Epithelial cell of prostate (primary cell): ENCODE data around the gene MTURN.

ENCODE experiments used
- DNase-seq: peaks from one replicate; pipeline ENCODE4 v3.0.0-alpha.2; 2011; ENCODE audit warnings: low read depth, low spot score
- H3K27ac ChIP-seq: fragments of 450-650 bp; 2 replicates; pipeline ENCODE4 v1.5.1; 2017; ENCODE audit warnings: mild to moderate bottlenecking

Gene MTURN

GRCh38 chr7:30200591-30200990, 65.8 kb downstream of the MTURN start:
- no peak for DNase-seq
- no peak overlapping the region for H3K27ac ChIP-seq

GRCh38 chr7:30201161-30201666, 66.4 kb downstream of the MTURN start:
- no peak for DNase-seq
- H3K27ac ChIP-seq, result no peak overlapping the region

- H3K27ac ChIP-seq, result no peak overlapping the region
- no peak for DNase-seq
Observed at GRCh38 chr7:30201921-30202320, 67.1 kb downstream of the MTURN start.

GRCh38 chr7:30202671-30203070, 67.9 kb downstream of the MTURN start:
- DNase-seq, result no peak
- H3K27ac ChIP-seq, result no peak overlapping the region

GRCh38 chr7:30206491-30206890, 71.7 kb downstream of the MTURN start:
- peak; percentile 61 for DNase-seq
- peak overlapping the region; percentile 16 for H3K27ac ChIP-seq

GRCh38 chr7:30206942-30207341, 72.2 kb downstream of the MTURN start:
- DNase-seq, result no peak
- H3K27ac ChIP-seq, result peak overlapping the region; percentile 16

- H3K27ac ChIP-seq, result peak overlapping the region; percentile 16
- no peak for DNase-seq
Observed at GRCh38 chr7:30207376-30207775, 72.6 kb downstream of the MTURN start.

GRCh38 chr7:30209951-30210350, 75.2 kb downstream of the MTURN start:
- no peak overlapping the region for H3K27ac ChIP-seq
- DNase-seq, result no peak
